GM21526 (cell line): ENCODE results near the gene HOGA1.
A peak's percentile ranks its signal among the peaks of the same experiment; 100 is the strongest.
"Not testable (repeated sequence)": the region's sequence is repeated elsewhere in the genome, so short reads cannot be mapped to it uniquely, and the experiment has no call there.

ENCODE experiments used
- ATAC-seq: cut with Tn5 transposase; IDR thresholded peaks from one replicate; pipeline ENCODE4 v1.9.1; 2021; ENCODE audit warnings: moderate library complexity; ENCODE audit not compliant: unreplicated experiment, low FRiP score

Gene HOGA1

DNA sequence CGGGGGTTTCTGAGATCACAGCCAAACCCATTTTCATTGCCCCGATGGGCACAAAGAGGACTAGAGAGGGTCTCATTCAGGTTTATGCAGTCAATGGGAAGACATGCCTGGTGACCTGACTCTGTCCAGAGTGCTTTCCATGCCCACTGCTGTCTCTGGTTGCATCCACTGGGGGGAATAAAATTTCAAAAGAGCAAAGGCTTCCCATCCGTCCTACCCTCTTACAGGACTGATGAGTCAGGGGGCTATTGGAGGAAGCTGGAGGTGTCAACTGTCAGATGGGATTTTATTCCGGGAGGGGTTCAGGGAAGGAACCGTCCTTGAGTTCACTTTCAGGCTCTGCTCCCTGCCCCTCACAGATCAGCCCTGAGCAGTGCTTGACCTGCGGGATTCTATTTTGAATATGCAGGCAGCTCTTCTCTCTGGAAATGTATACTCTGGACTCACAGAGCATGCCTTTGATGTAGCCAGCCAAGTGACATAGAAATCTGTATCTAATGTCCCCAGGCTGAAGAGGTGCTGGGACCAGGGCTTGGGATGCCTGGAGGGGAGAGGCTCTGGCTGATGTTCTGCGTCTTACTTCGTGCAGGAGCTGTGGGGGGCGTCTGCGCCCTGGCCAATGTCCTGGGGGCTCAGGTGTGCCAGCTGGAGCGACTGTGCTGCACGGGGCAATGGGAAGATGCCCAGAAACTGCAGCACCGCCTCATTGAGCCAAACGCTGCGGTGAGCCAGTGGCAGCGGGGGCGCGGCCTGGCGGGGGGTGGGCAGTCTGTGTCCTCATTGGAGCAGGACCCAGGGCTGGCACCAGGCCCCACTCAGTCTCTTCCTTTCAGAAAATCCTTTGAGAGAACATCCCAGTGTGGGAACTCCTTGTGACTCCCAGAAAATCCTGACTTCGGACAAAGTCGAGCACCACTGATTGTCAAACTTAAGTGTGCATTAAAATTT lies 17.4 kb downstream of the HOGA1 start:
- ATAC-seq: no peak

GRCh38 chr10:97607095-97607636 lies 23.0 kb downstream of the HOGA1 start:
- no peak for ATAC-seq

DNA sequence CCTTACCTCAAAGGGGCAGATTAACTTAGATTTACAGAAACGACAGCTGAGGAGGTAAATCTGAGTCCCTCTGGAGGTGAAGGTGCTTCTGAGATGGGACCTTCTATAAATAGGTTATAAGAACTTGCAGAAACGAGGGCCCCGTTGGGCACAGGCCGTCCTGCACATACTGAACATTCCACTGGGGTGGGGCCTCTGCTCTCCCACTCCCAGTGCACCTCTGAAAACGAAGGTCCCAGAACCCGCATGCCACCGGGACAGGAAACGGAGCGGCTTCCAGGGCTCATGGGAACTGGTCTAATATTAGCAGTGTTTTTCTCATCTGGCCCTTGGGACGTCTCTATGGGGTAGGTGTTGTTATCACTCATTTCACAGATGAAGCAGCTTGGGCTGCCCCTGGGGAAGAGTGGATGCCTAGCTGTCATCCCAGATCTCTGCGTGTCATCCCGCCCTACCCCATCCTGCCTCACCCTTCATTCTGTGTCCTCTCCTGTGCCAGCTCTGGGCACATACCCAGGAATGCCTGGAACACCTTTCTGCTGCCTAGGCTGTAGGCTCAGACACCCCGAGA lies 24.9 kb downstream of the HOGA1 start:
- no peak for ATAC-seq

GRCh38 chr10:97611473-97611872 lies 27.3 kb downstream of the HOGA1 start:
- no peak for ATAC-seq

GRCh38 chr10:97612386-97612785 lies 28.2 kb downstream of the HOGA1 start:
- no peak for ATAC-seq

- no peak for ATAC-seq
Measured at GRCh38 chr10:97618285-97618684, 34.1 kb downstream of the HOGA1 start.

DNA sequence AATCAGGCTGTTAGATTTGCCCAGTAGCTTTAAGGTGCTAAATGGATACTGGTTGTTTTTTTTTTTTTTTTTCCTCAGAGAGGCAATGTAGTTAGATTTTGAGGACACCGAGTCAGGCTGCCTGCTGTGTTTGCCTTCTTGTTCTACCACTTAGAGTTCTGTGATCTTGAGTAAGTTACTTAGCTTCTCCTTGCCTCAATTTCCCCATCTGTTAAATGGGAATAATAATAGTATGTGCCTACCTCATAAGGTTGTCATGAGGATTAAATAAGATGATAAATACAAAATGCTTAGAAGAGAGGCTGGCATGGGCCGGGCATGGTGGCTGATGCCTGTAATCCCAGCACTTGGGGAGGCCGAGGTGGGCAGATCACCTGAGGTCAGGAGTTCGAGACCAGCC lies 34.5 kb downstream of the HOGA1 start:
- no peak for ATAC-seq

DNA sequence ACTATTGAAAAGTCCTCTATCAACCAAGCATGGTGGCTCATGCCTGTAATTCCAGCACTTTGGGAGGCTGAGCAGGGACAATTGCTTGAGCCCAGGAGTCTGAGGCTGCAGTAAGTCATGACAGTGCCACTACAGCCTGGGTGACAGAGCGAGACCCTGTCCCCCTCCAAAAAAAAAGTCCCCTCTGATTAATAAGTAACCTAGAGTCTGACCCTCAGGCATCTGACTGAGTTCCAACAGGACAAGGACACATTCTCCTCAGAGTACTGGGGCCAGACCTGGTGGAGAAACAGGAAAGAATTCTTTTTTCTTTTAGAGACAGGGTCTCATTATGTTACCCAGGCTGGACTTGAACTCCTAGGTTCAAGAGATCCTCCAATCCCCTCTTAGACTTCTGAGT lies 39.1 kb downstream of the HOGA1 start:
- ATAC-seq: no peak

GRCh38 chr10:97627731-97628130 lies 43.5 kb downstream of the HOGA1 start:
- ATAC-seq: no peak

DNA sequence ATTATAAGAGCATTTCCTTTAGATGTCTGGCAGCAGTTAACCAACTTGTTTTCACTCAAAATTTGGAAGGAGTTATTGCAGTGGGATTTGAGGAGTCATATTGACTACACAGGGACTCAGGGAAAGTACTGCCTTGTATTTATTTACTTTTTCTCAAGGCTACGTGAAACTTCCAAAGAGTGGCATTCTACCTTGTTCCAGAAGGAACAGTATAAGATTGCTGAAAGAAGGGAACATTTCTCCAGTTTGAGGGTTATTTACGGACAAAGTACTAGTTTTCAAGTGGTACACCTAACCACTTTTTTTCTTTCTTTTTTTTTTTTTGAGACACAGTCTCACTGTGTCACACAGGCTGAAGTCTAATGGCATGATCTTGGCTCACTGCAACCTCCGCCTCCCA lies 44.0 kb downstream of the HOGA1 start:
- ATAC-seq: no peak

GRCh38 chr10:97629289-97629688 lies 45.1 kb downstream of the HOGA1 start:
- ATAC-seq: no peak

- ATAC-seq: no peak
Measured at GRCh38 chr10:97631098-97631497, 46.9 kb downstream of the HOGA1 start.

- ATAC-seq: peak; percentile 97
Measured at GRCh38 chr10:97632949-97633884, 49.0 kb downstream of the HOGA1 start, which contains the start of gene MORN4. Gene MORN4, minus strand, starts transcription at chr10:97633500. Its CDS starts 13,847 bp downstream, at chr10:97619653.

DNA sequence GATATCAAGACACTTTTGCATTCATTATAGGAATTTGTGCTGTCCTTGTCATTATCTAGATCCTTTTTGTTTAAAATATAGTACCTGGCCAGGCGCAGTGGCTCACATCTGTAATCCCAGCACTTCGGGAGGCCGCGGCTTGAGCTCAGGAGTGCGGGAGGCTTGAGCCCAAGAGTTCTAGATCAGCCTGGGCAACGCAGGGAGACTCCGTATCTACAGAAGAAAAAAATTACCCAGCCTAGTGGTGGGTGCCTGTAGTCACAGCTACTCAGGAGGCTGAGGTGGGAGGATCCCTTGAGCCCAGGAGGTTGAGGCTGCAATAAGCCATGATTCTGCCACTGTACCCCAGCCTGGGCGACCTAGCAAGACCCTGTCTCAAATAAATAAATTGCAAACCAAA lies 49.7 kb downstream of the HOGA1 start:
- ATAC-seq: no peak

DNA sequence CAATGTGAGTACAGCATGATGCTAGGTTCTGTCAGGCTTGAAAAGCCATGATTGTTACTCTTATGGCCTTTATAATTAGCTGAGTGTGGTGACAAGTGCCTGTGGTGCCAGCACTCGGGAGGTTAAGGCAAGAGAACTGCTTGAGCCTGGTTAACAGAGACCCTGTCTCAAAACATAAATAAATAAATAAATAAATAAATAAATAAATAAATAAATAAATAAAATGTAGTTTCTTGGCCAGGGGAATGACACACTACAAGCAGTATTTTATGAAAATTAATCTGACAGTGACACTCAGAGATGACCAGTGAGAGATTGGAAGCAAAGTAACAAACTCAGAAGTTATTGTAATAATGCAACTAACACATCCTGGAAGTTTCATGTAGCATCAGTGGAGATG lies 51.4 kb downstream of the HOGA1 start:
- ATAC-seq: no peak

- ATAC-seq: not testable (repeated sequence)
Measured at GRCh38 chr10:97639090-97639489, 54.9 kb downstream of the HOGA1 start.

GRCh38 chr10:97640174-97640867 lies 56.1 kb downstream of the HOGA1 start, which contains the start of gene PI4K2A:
Gene PI4K2A, plus strand, starts transcription at chr10:97640671. Its CDS starts 72 bp downstream, at chr10:97640743.
- ATAC-seq: peak; percentile 97

- peak; percentile 5 for ATAC-seq
Measured at GRCh38 chr10:97640868-97641811, 57.0 kb downstream of the HOGA1 start.
